H9 (cell line): Measurements from ENCODE around the gene FCN2. TPM values are rescaled to one million over a fixed set of nuclear protein-coding genes. Genes with fewer than 3 reads are reported as not detected.

Experiments used
- DNase-seq: peaks from one replicate; pipeline ENCODE4 v3.0.0-alpha.2; 2017
- H2AFZ ChIP-seq: one replicate; pipeline ENCODE4 v1.6.1; 2013; ENCODE audit warnings: mild to moderate bottlenecking, low read length, control low read depth, moderate library complexity
- H2AK5ac ChIP-seq: 2 replicates; pipeline ENCODE4 v1.6.1; 2013; ENCODE audit warnings: low read length, control low read depth, mixed read lengths; ENCODE audit not compliant: insufficient read length
- H2BK120ac ChIP-seq: one replicate; pipeline ENCODE4 v1.6.1; 2013; ENCODE audit warnings: low read depth, mild to moderate bottlenecking, low read length, control low read depth, inconsistent platforms; ENCODE audit not compliant: poor library complexity, severe bottlenecking
- H2BK12ac ChIP-seq: 2 replicates; pipeline ENCODE4 v1.6.1; 2013; ENCODE audit warnings: low read length, control low read depth, mixed read lengths, low read depth; ENCODE audit not compliant: insufficient read length
- H2BK15ac ChIP-seq: 2 replicates; pipeline ENCODE4 v1.6.1; 2013; ENCODE audit warnings: low read depth, low read length, control low read depth
- H2BK20ac ChIP-seq: one replicate; pipeline ENCODE4 v1.6.1; 2013; ENCODE audit warnings: low read depth, mild to moderate bottlenecking, low read length, control low read depth, inconsistent platforms; ENCODE audit not compliant: poor library complexity, severe bottlenecking
- H2BK5ac ChIP-seq: 2 replicates; pipeline ENCODE4 v1.6.1; 2013; ENCODE audit warnings: low read length, control low read depth, mixed read lengths; ENCODE audit not compliant: insufficient read length
- H3K14ac ChIP-seq: 2 replicates; pipeline ENCODE4 v1.6.1; 2013; ENCODE audit warnings: low read length, control low read depth; ENCODE audit not compliant: insufficient read depth
- H3K18ac ChIP-seq: 2 replicates; pipeline ENCODE4 v1.6.1; 2013; ENCODE audit warnings: low read depth, mild to moderate bottlenecking, mixed read lengths, low read length, control low read depth; ENCODE audit not compliant: insufficient read length
- H3K23ac ChIP-seq: 2 replicates; pipeline ENCODE4 v1.6.1; 2013; ENCODE audit warnings: low read length, control low read depth, mixed read lengths, low read depth; ENCODE audit not compliant: insufficient read length
- H3K23me2 ChIP-seq: 2 replicates; pipeline ENCODE4 v1.6.1; 2013; ENCODE audit warnings: low read depth, mild to moderate bottlenecking, mixed read lengths, low read length, control low read depth; ENCODE audit not compliant: insufficient read length, poor library complexity, severe bottlenecking
- H3K27ac ChIP-seq: 2 replicates; pipeline ENCODE4 v1.5.1; 2013; ENCODE audit warnings: low read length, control low read depth, mixed read lengths, low read depth; ENCODE audit not compliant: insufficient read length
- H3K27me3 ChIP-seq: 2 replicates; pipeline ENCODE4 v1.6.1; 2013; ENCODE audit warnings: low read length, control low read depth, inconsistent platforms; ENCODE audit not compliant: insufficient read depth
- H3K4ac ChIP-seq: 2 replicates; pipeline ENCODE4 v1.6.1; 2013; ENCODE audit warnings: low read depth, mild to moderate bottlenecking, control low read depth, inconsistent platforms, low read length, moderate library complexity
- H3K4me1 ChIP-seq: 2 replicates; pipeline ENCODE4 v1.6.1; 2013; ENCODE audit warnings: low read length, control low read depth, inconsistent platforms; ENCODE audit not compliant: insufficient read depth
- H3K4me2 ChIP-seq: 2 replicates; pipeline ENCODE4 v1.6.1; 2013; ENCODE audit warnings: low read length, control low read depth, mixed read lengths; ENCODE audit not compliant: insufficient read length, insufficient read depth
- H3K56ac ChIP-seq: 2 replicates; pipeline ENCODE4 v1.6.1; 2013; ENCODE audit warnings: low read depth, mild to moderate bottlenecking, mixed read lengths, low read length, control low read depth; ENCODE audit not compliant: insufficient read length
- H3K79me1 ChIP-seq: 2 replicates; pipeline ENCODE4 v1.6.1; 2013; ENCODE audit warnings: low read depth, mild to moderate bottlenecking, moderate library complexity, low read length, control low read depth, inconsistent platforms; ENCODE audit not compliant: insufficient read depth, poor library complexity, severe bottlenecking
- H3K79me2 ChIP-seq: 2 replicates; pipeline ENCODE4 v1.6.1; 2013; ENCODE audit warnings: low read length, control low read depth, inconsistent platforms; ENCODE audit not compliant: insufficient read depth
- H3K9ac ChIP-seq: 2 replicates; pipeline ENCODE4 v1.6.1; 2013; ENCODE audit warnings: low read length, control low read depth, mixed read lengths; ENCODE audit not compliant: insufficient read length; ENCODE audit errors: extremely low read depth
- H3K9me3 ChIP-seq: one replicate; pipeline ENCODE4 v1.6.1; 2013; ENCODE audit warnings: low read depth, low read length, inconsistent platforms; ENCODE audit not compliant: control insufficient read depth
- H3T11ph ChIP-seq: one replicate; pipeline ENCODE4 v1.6.1; 2013; ENCODE audit warnings: mild to moderate bottlenecking, low read length, control low read depth, inconsistent platforms
- H4K20me1 ChIP-seq: one replicate; pipeline ENCODE4 v1.6.1; 2013; ENCODE audit not compliant: control insufficient read depth, insufficient read length, insufficient read depth
- H4K5ac ChIP-seq: 2 replicates; pipeline ENCODE4 v1.6.1; 2013; ENCODE audit warnings: low read depth, mild to moderate bottlenecking, mixed read lengths, low read length, control low read depth; ENCODE audit not compliant: insufficient read length
- H4K8ac ChIP-seq: replicated peaks from 2 replicates; pipeline ENCODE4 v1.6.1; 2013; ENCODE audit warnings: low read length, control low read depth, mixed read lengths, low read depth; ENCODE audit not compliant: insufficient read length
- H4K91ac ChIP-seq: 2 replicates; pipeline ENCODE4 v1.6.1; 2013; ENCODE audit warnings: low read depth, mild to moderate bottlenecking, moderate library complexity, mixed read lengths, low read length, control low read depth; ENCODE audit not compliant: insufficient read length
- H3K27ac Mint-ChIP-seq, 3 experiments: 2 replicates in 2 of 3; 3 replicates in 1 of 3; pipeline ENCODE4 v1.8.0; 2020 to 2021; ENCODE audit warnings: mixed read lengths in 3 of 3, mild to moderate bottlenecking in 1 of 3, moderate library complexity in 1 of 3
- H3K27me3 Mint-ChIP-seq: 2 replicates; pipeline ENCODE4 v1.8.0; 2021; ENCODE audit warnings: low read depth, mild to moderate bottlenecking, moderate library complexity, mixed read lengths
- H3K36me3 Mint-ChIP-seq, 3 experiments: 2 replicates in 2 of 3; 3 replicates in 1 of 3; pipeline ENCODE4 v1.8.0; 2020 to 2021; ENCODE audit warnings: low read depth in 3 of 3, mixed read lengths in 3 of 3; ENCODE audit not compliant: insufficient read depth in 1 of 3
- H3K4me1 Mint-ChIP-seq, 2 experiments: 2 replicates each; pipeline ENCODE4 v1.8.0; 2020; ENCODE audit warnings: mixed read lengths in 2 of 2
- H3K4me3 Mint-ChIP-seq, 2 experiments: 2 replicates in 1 of 2; 3 replicates in 1 of 2; pipeline ENCODE4 v1.8.0; 2020 to 2021; ENCODE audit warnings: mild to moderate bottlenecking in 2 of 2, mixed read lengths in 2 of 2, moderate library complexity in 1 of 2
- H3K9me3 Mint-ChIP-seq, 2 experiments: 2 replicates in 1 of 2; 3 replicates in 1 of 2; pipeline ENCODE4 v1.8.0; 2020; ENCODE audit warnings: mild to moderate bottlenecking in 2 of 2, mixed read lengths in 2 of 2, moderate library complexity in 1 of 2
- CTCF ChIP-seq: fragments of 200-600 bp; sonication (generic); conservative IDR thresholded peaks from 3 replicates; pipeline ENCODE4 v1.8.0; 2021; ENCODE audit warnings: antibody characterized with exemption, mild to moderate bottlenecking
- WGBS: extraction: QIAGEN DNeasy Blood & Tissue Kit; methylation state at CpG from one replicate; pipeline ENCODE4 v1.1.7; 2013; ENCODE audit warnings: missing lambda C conversion rate, low lambda C conversion rate, mixed read lengths; ENCODE audit not compliant: insufficient read length; ENCODE audit errors: extremely low coverage; 5-methylcytosine and 5-hydroxymethylcytosine counted together
- total RNA-seq: library from RNA; stranded (reverse); gene quantifications from 2 replicates; pipeline ENCODE4 v1.2.1, GENCODE V29; 2021

The FCN2 gene
- total RNA-seq, 1 experiment from 2014 or later: not detected

GRCh38 chr9:134894136-134894860, 13.7 kb downstream of the FCN2 start:
- Mint-ChIP-seq H3K36me3 (peaks cover 0 to 18% (median 6%) of the 10 kb centered on the region in 3 experiments; a peak in 4 of 7 replicates), H3K27ac (no peak overlapping the region; a peak in 1 of 7 replicates), H3K27me3 (peaks cover 7% of the 10 kb centered on the region), H3K9me3 (peaks cover 22 to 25% of the 10 kb centered on the region in 2 experiments), H3K4me3 (no peak overlapping the region), H3K4me1 (no peaks in the 10 kb centered on the region)
- no peaks in the 10 kb centered on the region for H3K23me2 ChIP-seq
- peaks cover 7% of the 10 kb centered on the region for H3K9me3 ChIP-seq
- whole genome bisulfite sequencing: no CpG with 5 or more reads among the region's 7 CpGs
- TF ChIP-seq CTCF: no peak
- H3K27me3 ChIP-seq: no peaks in the 10 kb centered on the region
- no peak overlapping the region for H4K5ac ChIP-seq
- no peak overlapping the region for H3K23ac ChIP-seq
- no peak overlapping the region for H4K8ac ChIP-seq
- no peaks in the 10 kb centered on the region for H3K79me1 ChIP-seq
- no peak overlapping the region for H3K4me2 ChIP-seq
- no peak overlapping the region for H2BK120ac ChIP-seq
- DNase-seq: no peak
- H4K91ac ChIP-seq: no peak overlapping the region
- H3K9ac ChIP-seq: no peak overlapping the region
- H3K27ac ChIP-seq: no peak overlapping the region
- no peak overlapping the region for H2BK20ac ChIP-seq
- H2BK5ac ChIP-seq: no peak overlapping the region
- H2BK12ac ChIP-seq: no peak overlapping the region
- no peak overlapping the region for H3K56ac ChIP-seq
- H2BK15ac ChIP-seq: no peak overlapping the region
- no peak overlapping the region for H3K18ac ChIP-seq
- no peaks in the 10 kb centered on the region for H4K20me1 ChIP-seq
- H3K14ac ChIP-seq: no peak overlapping the region
- H3K79me2 ChIP-seq: no peaks in the 10 kb centered on the region
- H2AFZ ChIP-seq: no peak overlapping the region
- H3K4ac ChIP-seq: no peak overlapping the region
- H2AK5ac ChIP-seq: no peak overlapping the region
- H3T11ph ChIP-seq: no peak overlapping the region
- no peaks in the 10 kb centered on the region for H3K4me1 ChIP-seq
